Measurements from ENCODE around the gene CYP27B1.
A peak's percentile ranks its signal among the peaks of the same experiment; 100 is the strongest.

The CYP27B1 gene

DNA sequence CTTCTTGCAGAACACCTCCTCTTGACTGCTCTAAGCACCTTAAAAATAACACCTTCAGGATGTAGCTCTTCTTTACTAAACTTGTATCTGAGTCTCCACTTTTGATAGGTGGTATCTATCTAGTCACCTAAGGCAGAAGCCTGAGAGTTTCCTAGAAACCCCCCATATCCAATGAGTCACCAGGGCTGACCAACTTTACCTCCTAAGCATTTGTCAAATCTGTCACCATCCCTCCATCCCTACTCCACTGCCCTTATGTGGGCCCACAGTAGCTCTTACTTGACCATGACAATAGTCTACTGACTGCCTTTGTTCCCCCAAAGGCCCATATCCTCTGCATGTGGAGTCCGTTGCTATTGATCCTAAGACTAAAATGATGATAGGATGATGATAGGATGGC, 35.7 kb upstream of the CYP27B1 start:
- H3K27ac ChIP-seq: peak overlapping the region; percentile 37; the same call in 1 of the 2 replicates
- TF ChIP-seq, protein P1, sequence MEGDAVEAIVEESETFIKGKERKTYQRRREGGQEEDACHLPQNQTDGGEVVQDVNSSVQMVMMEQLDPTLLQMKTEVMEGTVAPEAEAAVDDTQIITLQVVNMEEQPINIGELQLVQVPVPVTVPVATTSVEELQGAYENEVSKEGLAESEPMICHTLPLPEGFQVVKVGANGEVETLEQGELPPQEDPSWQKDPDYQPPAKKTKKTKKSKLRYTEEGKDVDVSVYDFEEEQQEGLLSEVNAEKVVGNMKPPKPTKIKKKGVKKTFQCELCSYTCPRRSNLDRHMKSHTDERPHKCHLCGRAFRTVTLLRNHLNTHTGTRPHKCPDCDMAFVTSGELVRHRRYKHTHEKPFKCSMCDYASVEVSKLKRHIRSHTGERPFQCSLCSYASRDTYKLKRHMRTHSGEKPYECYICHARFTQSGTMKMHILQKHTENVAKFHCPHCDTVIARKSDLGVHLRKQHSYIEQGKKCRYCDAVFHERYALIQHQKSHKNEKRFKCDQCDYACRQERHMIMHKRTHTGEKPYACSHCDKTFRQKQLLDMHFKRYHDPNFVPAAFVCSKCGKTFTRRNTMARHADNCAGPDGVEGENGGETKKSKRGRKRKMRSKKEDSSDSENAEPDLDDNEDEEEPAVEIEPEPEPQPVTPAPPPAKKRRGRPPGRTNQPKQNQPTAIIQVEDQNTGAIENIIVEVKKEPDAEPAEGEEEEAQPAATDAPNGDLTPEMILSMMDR (conservative IDR thresholded peaks at IDR 0.05): no peak

DNA sequence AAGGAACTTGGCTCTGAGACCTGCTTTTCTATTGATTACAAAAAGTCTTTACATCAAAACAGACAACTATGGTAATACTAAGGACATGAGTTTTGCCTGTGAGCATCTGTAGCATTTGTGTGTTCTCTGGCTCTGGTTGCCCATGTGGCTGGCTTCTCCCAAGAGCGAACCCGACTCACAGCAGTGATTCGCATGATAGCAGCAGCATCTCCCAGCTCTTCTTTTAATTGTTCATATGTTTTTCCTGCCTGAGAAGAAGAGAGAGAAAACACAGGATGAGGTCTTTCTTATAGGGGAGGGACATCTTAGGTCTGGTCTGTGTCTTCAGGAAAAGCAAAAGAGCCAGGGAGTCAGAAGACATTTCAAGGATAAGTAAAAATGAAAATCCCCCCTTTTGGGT, 34.1 kb upstream of the CYP27B1 start:
- H3K27ac ChIP-seq: no peak overlapping the region
- TF ChIP-seq, protein P1 (conservative IDR thresholded peaks at IDR 0.05): no peak

DNA sequence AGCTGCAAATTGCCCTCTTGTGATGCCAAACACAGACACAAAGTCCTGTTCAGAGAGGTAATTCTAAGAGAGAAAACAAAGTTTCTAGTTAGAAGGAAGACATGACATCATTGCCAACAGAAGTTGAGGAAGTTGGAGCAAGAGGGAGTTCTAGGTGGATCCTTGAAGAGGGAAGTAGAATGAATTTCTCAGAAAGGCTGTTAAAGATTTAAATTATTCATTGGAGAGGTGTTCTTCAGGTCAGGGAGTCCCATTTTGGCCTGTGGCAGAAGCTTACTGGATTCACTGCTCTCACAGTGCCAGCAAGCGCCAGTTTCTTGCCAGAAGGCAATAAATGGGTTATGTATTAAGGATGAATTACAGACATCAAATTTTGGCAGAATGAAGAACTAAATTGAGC, 31.1 kb upstream of the CYP27B1 start:
- no peak overlapping the region for H3K27ac ChIP-seq
- TF ChIP-seq, protein P1 (conservative IDR thresholded peaks at IDR 0.05): no peak

DNA sequence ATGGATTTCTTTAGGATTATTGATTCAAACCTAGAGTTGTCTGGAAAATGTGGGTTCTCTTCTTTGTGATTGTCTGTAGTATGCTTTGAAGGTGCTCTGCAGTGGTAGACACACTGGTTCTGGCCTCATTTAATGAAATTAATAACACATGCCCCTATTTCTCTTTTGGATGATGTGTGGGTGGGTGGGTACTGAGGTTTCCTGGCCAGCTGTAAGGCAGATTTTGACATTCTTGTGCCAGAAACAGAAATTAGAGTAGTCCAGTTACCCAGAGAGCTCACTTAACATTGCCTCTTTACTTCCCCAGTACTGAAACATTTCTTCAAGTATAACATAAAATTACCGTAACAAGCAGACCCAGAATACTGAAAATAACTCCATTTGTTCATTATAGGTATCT, 30.1 kb upstream of the CYP27B1 start:
- H3K27ac ChIP-seq: no peak overlapping the region
- TF ChIP-seq, protein P1 (conservative IDR thresholded peaks at IDR 0.05): no peak

DNA sequence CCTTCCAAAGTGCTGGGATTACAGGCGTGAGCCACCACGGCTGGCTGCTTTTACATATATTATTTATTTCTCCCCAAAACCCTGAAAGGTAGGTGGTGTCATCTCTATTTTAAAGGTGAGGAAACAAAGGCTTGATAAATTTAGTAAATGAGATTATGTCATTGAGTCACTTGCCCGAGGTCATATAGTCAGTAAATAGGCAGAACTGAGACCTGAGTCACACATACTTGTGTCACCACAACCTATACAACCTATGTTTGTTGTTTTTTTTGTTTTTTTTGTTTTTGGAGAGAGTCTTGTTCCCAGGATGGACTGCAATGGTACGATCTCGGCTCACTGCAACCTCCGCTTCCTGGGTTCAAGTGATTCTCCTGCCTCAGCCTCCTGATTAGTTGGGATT, 28.5 kb upstream of the CYP27B1 start:
- TF ChIP-seq, protein P1 (conservative IDR thresholded peaks at IDR 0.05): no peak
- H3K27ac ChIP-seq: no peak overlapping the region

DNA sequence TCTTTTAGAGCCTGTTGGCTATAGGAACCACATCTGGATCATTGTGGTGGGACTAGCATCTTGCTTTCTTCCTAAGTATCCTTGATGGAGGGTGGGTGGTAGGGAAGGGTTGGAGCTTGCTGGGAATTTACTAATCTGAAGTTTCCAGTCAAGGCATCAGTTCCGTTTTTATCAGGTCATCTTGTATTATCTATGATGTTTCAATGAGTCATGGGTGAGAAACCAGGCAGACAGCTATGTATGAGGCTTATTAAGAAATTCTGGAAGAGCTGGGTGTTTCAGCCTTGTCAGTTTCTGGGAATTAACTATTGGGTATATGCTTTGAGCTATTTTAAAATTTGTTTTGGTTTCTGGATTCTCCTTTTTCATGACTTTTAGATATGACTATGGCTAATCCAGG, 27.0 kb upstream of the CYP27B1 start:
- TF ChIP-seq, protein P1 (conservative IDR thresholded peaks at IDR 0.05): no peak
- no peak overlapping the region for H3K27ac ChIP-seq

DNA sequence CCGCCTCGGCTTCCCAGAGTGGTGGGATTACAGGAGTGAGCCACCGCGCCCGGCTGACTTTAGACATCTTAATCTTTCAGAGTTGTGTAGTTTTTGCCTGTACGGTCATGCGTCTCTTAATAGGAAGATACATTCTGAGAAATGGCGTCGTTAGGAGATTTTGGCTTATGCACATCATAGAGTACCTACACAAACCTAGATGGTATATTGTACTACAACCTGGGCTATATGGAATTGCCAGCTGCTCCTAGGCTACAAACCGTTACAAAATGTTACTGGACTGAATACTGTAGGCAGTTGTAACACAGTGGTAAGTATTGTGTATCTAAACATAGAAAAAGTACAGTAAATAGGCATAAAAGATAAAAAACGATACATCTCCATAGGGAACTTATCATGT, 17.0 kb upstream of the CYP27B1 start:
- peak overlapping the region; percentile 82; the same call in 1 of the 2 replicates for H3K27ac ChIP-seq
- TF ChIP-seq, protein P1 (conservative IDR thresholded peaks at IDR 0.05): no peak

DNA sequence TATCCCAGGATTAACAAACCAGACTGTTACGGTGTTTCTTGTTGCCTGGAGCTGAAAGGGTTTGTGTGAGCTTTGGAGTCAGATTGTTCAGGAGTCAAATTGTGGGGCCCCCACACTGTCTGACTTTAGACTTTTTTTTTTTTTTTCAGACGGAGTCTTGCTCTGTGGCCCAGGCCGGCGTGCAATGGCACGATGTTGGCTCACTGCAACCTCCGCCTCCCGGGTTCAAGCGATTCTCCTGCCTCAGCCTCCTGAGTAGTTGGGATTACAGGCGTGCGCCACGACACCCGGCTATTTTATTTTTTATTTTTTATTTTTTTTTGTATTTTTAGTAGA, 16.6 kb upstream of the CYP27B1 start:
- TF ChIP-seq, protein P1 (conservative IDR thresholded peaks at IDR 0.05): no peak
- H3K27ac ChIP-seq: peak overlapping the region; percentile 82
